NCI-H748 (cell line): ENCODE results near the gene VEZF1.

Experiments
- DNase-seq: peaks from one replicate; lab custom pipeline; 2025; ENCODE audit not compliant: unreplicated experiment; lab: John Stamatoyannopoulos, UW

VEZF1 gene

GRCh38 chr17:57930239-57930638 lies 57.8 kb downstream of the VEZF1 start:
- DNase-seq: no peak

- DNase-seq: no peak
These were observed 58.7 kb downstream of the VEZF1 start for GRCh38 chr17:57929386-57929785.

GRCh38 chr17:57928928-57929327 lies 59.1 kb downstream of the VEZF1 start:
- DNase-seq: no peak

GRCh38 chr17:57927048-57927723 lies 60.9 kb downstream of the VEZF1 start:
- DNase-seq: peak; percentile 90

GRCh38 chr17:57926723-57927047 lies 61.4 kb downstream of the VEZF1 start:
- no peak for DNase-seq

GRCh38 chr17:57925361-57925990 lies 62.6 kb downstream of the VEZF1 start:
- DNase-seq: no peak

- DNase-seq: no peak
These were observed 63.4 kb downstream of the VEZF1 start for GRCh38 chr17:57924677-57925076.
